GM19099 (cell line): ENCODE results near the gene TLE6.

Experiments used
- POLR2A ChIP-seq: IDR thresholded peaks from 3 replicates; pipeline ENCODE4 v1.6.1; 2011; ENCODE audit warnings: low read depth; ENCODE audit not compliant: insufficient read length; ENCODE audit errors: extremely low read depth

TLE6 gene

GRCh38 chr19:3028305-3029064 is 51.1 kb downstream of the TLE6 start:
- TF ChIP-seq POLR2A = no peak

GRCh38 chr19:3029065-3029923 is 51.9 kb downstream of the TLE6 start, which contains the start of gene TLE2:
Gene TLE2, minus strand, starts transcription at chr19:3029280. Its CDS starts 376 bp downstream, at chr19:3028904.
- no peak for TF ChIP-seq POLR2A

GRCh38 chr19:3031607-3031867 is 54.2 kb downstream of the TLE6 start:
- TF ChIP-seq POLR2A = no peak

GRCh38 chr19:3033595-3034405 is 56.4 kb downstream of the TLE6 start:
- no peak for TF ChIP-seq POLR2A

GRCh38 chr19:3034406-3034655 is 57.0 kb downstream of the TLE6 start:
- TF ChIP-seq POLR2A = no peak

- TF ChIP-seq POLR2A = no peak
Observed at GRCh38 chr19:3034656-3035541, 57.5 kb downstream of the TLE6 start.

- TF ChIP-seq POLR2A = peak; percentile 60
Observed at GRCh38 chr19:3035542-3036118, 58.3 kb downstream of the TLE6 start.

- peak; percentile 46 for TF ChIP-seq POLR2A
Observed at GRCh38 chr19:3036119-3036976, 59.0 kb downstream of the TLE6 start.

- TF ChIP-seq POLR2A = no peak
Observed at GRCh38 chr19:3038214-3038613, 60.9 kb downstream of the TLE6 start.

GRCh38 chr19:3039125-3039524 is 61.8 kb downstream of the TLE6 start:
- no peak for TF ChIP-seq POLR2A

GRCh38 chr19:3039641-3040077 is 62.3 kb downstream of the TLE6 start:
- no peak for TF ChIP-seq POLR2A

DNA sequence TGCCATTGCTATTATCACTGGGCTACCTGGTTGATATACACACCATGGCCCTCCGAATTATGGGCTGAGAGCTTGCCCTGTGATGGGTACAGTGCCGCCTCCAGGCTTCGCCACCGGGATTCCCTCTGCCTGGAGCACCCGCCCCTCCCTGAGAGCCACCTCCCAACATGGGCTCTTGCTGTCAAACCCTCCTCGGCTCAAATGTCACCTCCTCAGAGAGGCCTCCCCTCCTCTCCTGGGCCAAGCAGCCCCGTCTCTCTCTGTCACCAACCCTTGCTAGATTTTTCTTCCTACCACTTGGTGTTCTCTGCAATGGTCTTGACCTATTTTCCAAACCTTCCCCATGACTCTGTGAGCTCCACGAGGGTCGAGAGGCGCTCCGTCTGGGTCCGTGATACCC is 64.0 kb downstream of the TLE6 start:
- no peak for TF ChIP-seq POLR2A
